HG02571 (cell line): ENCODE results near the gene FRAT2.
A peak's percentile ranks its signal among the peaks of the same experiment; 100 is the strongest.

Experiments used
- ATAC-seq: cut with Tn5 transposase; IDR thresholded peaks from one replicate; pipeline ENCODE4 v1.9.1; 2021; ENCODE audit warnings: mild to moderate bottlenecking, moderate library complexity; ENCODE audit not compliant: unreplicated experiment

FRAT2 gene

GRCh38 chr10:97334370-97335175 is at the start of gene FRAT2:
TSS of gene FRAT2 (minus strand) at chr10:97334729. CDS start at chr10:97334572, 157 bp downstream.
- ATAC-seq: peak; percentile 82

GRCh38 chr10:97384156-97384555 is 49.6 kb upstream of the FRAT2 start:
- no peak for ATAC-seq

- no peak for ATAC-seq
Measured at GRCh38 chr10:97383159-97383558, 48.6 kb upstream of the FRAT2 start.

GRCh38 chr10:97381626-97382025 is 47.1 kb upstream of the FRAT2 start:
- no peak for ATAC-seq

GRCh38 chr10:97380516-97380915 is 46.0 kb upstream of the FRAT2 start:
- no peak for ATAC-seq

- ATAC-seq: no peak
Measured at GRCh38 chr10:97378933-97379921, 44.7 kb upstream of the FRAT2 start.

- ATAC-seq: no peak
Measured at GRCh38 chr10:97376413-97376812, 41.9 kb upstream of the FRAT2 start.

GRCh38 chr10:97373456-97373855 is 38.9 kb upstream of the FRAT2 start:
- ATAC-seq: no peak

- ATAC-seq: no peak
Measured at GRCh38 chr10:97372233-97372875, 37.8 kb upstream of the FRAT2 start.

- ATAC-seq: no peak
Measured at GRCh38 chr10:97371696-97372095, 37.2 kb upstream of the FRAT2 start.

- ATAC-seq: no peak
Measured at GRCh38 chr10:97367126-97367649, 32.7 kb upstream of the FRAT2 start.

- no peak for ATAC-seq
Measured at GRCh38 chr10:97366572-97366971, 32.0 kb upstream of the FRAT2 start.

GRCh38 chr10:97365761-97366351 is 31.3 kb upstream of the FRAT2 start:
- ATAC-seq: no peak

- no peak for ATAC-seq
Measured at GRCh38 chr10:97363071-97363470, 28.5 kb upstream of the FRAT2 start.

- no peak for ATAC-seq
Measured at GRCh38 chr10:97362310-97363033, 27.9 kb upstream of the FRAT2 start.

GRCh38 chr10:97361537-97361901 is 27.0 kb upstream of the FRAT2 start:
- ATAC-seq: no peak

- no peak for ATAC-seq
Measured at GRCh38 chr10:97360705-97361536, 26.4 kb upstream of the FRAT2 start.

GRCh38 chr10:97358781-97359180 is 24.3 kb upstream of the FRAT2 start:
- ATAC-seq: no peak

GRCh38 chr10:97358349-97358748 is 23.8 kb upstream of the FRAT2 start:
- ATAC-seq: no peak
